Duodenal mucosa (tissue), 2 donors: ENCODE results near the gene ZNF292.

ENCODE experiments used
- H3K27ac ChIP-seq: one replicate; pipeline ENCODE4 v1.7.0; 2013; ENCODE audit warnings: low read depth, low read length
- H3K27me3 ChIP-seq, 2 donors: one replicate each; pipeline ENCODE4 v1.7.0; 2013; ENCODE audit warnings: low read length in 2 of 2, control low read depth in 1 of 2; ENCODE audit not compliant: insufficient read depth in 2 of 2, control insufficient read depth in 1 of 2
- H3K36me3 ChIP-seq, 2 donors: one replicate each; pipeline ENCODE4 v1.7.0; 2013; ENCODE audit warnings: low read length in 2 of 2, control low read depth in 1 of 2; ENCODE audit not compliant: insufficient read depth in 2 of 2, control insufficient read depth in 1 of 2
- H3K4me1 ChIP-seq, 2 donors: one replicate each; pipeline ENCODE4 v1.7.0; 2013; ENCODE audit warnings: low read length in 2 of 2, control low read depth in 1 of 2; ENCODE audit not compliant: insufficient read depth in 2 of 2, control insufficient read depth in 1 of 2
- H3K4me3 ChIP-seq, 2 donors: one replicate each; pipeline ENCODE4 v1.7.0; 2013; ENCODE audit warnings: low read length in 2 of 2, low read depth in 1 of 2
- H3K9ac ChIP-seq, 2 donors: one replicate each; pipeline ENCODE4 v1.7.0; 2013; ENCODE audit warnings: low read length in 2 of 2, low read depth in 1 of 2
- H3K9me3 ChIP-seq, 2 donors: one replicate each; pipeline ENCODE4 v1.7.0; 2013; ENCODE audit warnings: low read length in 2 of 2, control low read depth in 1 of 2; ENCODE audit not compliant: control insufficient read depth in 1 of 2

Gene ZNF292

GRCh38 chr6:87209812-87210211 is 54.4 kb downstream of the ZNF292 start:
- Histone ChIP-seq H3K9ac (no peak overlapping the region), H3K4me1 (peaks cover 0 to 14% of the 10 kb centered on the region in 2 donors), H3K4me3 (no peak overlapping the region), H3K36me3 (peaks cover 0 to 6% of the 10 kb centered on the region in 2 donors), H3K27ac (no peak overlapping the region), H3K9me3 (no peaks in the 10 kb centered on the region), H3K27me3 (no peaks in the 10 kb centered on the region)

GRCh38 chr6:87210979-87211378 is 55.6 kb downstream of the ZNF292 start:
- peaks cover 0 to 14% of the 10 kb centered on the region in 2 donors for H3K4me1 ChIP-seq
- no peak overlapping the region for H3K27ac ChIP-seq
- H3K27me3 ChIP-seq: no peaks in the 10 kb centered on the region
- peaks cover 0 to 2% of the 10 kb centered on the region in 2 donors for H3K36me3 ChIP-seq
- H3K9me3 ChIP-seq: no peaks in the 10 kb centered on the region
- no peak overlapping the region for H3K4me3 ChIP-seq
- no peak overlapping the region for H3K9ac ChIP-seq

GRCh38 chr6:87212596-87212995 is 57.2 kb downstream of the ZNF292 start:
- H3K9ac ChIP-seq: no peak overlapping the region
- H3K27me3 ChIP-seq: no peaks in the 10 kb centered on the region
- peaks cover 0 to 14% of the 10 kb centered on the region in 2 donors for H3K4me1 ChIP-seq
- H3K27ac ChIP-seq: no peak overlapping the region
- H3K4me3 ChIP-seq: no peak overlapping the region
- H3K9me3 ChIP-seq: no peaks in the 10 kb centered on the region
- peaks cover 0 to 6% of the 10 kb centered on the region in 2 donors for H3K36me3 ChIP-seq

- no peak overlapping the region for H3K4me3 ChIP-seq
- H3K9me3 ChIP-seq: no peaks in the 10 kb centered on the region
- no peaks in the 10 kb centered on the region for H3K27me3 ChIP-seq
- no peak overlapping the region for H3K9ac ChIP-seq
- H3K36me3 ChIP-seq: peaks cover under 1 to 6% of the 10 kb centered on the region in 2 donors
- H3K27ac ChIP-seq: no peak overlapping the region
- peaks cover 0 to 14% of the 10 kb centered on the region in 2 donors for H3K4me1 ChIP-seq
Measured at GRCh38 chr6:87213364-87213763, 58.0 kb downstream of the ZNF292 start.

- no peak overlapping the region for H3K9ac ChIP-seq
- no peak overlapping the region for H3K27ac ChIP-seq
- H3K9me3 ChIP-seq: no peaks in the 10 kb centered on the region
- H3K4me1 ChIP-seq: peaks cover 0 to 14% of the 10 kb centered on the region in 2 donors
- no peak overlapping the region for H3K4me3 ChIP-seq
- H3K36me3 ChIP-seq: peaks cover 6 to 8% of the 10 kb centered on the region in 2 donors
- H3K27me3 ChIP-seq: no peaks in the 10 kb centered on the region
Measured at GRCh38 chr6:87214831-87215230, 59.5 kb downstream of the ZNF292 start.

- H3K36me3 ChIP-seq: peaks cover 21 to 31% of the 10 kb centered on the region in 2 donors
- H3K27me3 ChIP-seq: no peaks in the 10 kb centered on the region
- no peaks in the 10 kb centered on the region for H3K4me1 ChIP-seq
- no peak overlapping the region for H3K4me3 ChIP-seq
- H3K9me3 ChIP-seq: no peaks in the 10 kb centered on the region
- no peak overlapping the region for H3K9ac ChIP-seq
- no peak overlapping the region for H3K27ac ChIP-seq
Measured at GRCh38 chr6:87220997-87221396, 65.6 kb downstream of the ZNF292 start.

GRCh38 chr6:87222676-87223075 is 67.3 kb downstream of the ZNF292 start:
- H3K27ac ChIP-seq: no peak overlapping the region
- no peaks in the 10 kb centered on the region for H3K9me3 ChIP-seq
- no peaks in the 10 kb centered on the region for H3K4me1 ChIP-seq
- H3K36me3 ChIP-seq: peaks cover 16 to 34% of the 10 kb centered on the region in 2 donors
- no peak overlapping the region for H3K4me3 ChIP-seq
- H3K27me3 ChIP-seq: no peaks in the 10 kb centered on the region
- H3K9ac ChIP-seq: no peak overlapping the region

- Histone ChIP-seq H3K27me3 (no peaks in the 10 kb centered on the region), H3K4me3 (no peak overlapping the region), H3K36me3 (peaks cover 16 to 30% of the 10 kb centered on the region in 2 donors), H3K4me1 (no peaks in the 10 kb centered on the region), H3K9ac (no peak overlapping the region), H3K27ac (no peak overlapping the region), H3K9me3 (no peaks in the 10 kb centered on the region)
Measured at GRCh38 chr6:87224971-87225370, 69.6 kb downstream of the ZNF292 start.

GRCh38 chr6:87225511-87225910 is 70.1 kb downstream of the ZNF292 start:
- Histone ChIP-seq H3K9ac (no peak overlapping the region), H3K4me1 (no peaks in the 10 kb centered on the region), H3K27me3 (no peaks in the 10 kb centered on the region), H3K36me3 (peaks cover 16 to 31% of the 10 kb centered on the region in 2 donors), H3K4me3 (no peak overlapping the region), H3K27ac (no peak overlapping the region), H3K9me3 (no peaks in the 10 kb centered on the region)

- H3K4me3 ChIP-seq: no peak overlapping the region
- H3K27me3 ChIP-seq: no peaks in the 10 kb centered on the region
Measured at GRCh38 chr6:87225937-87226336, 70.6 kb downstream of the ZNF292 start.

GRCh38 chr6:87230801-87231200 is 75.4 kb downstream of the ZNF292 start:
- H3K9me3 ChIP-seq: no peaks in the 10 kb centered on the region
- H3K4me3 ChIP-seq: no peak overlapping the region
- H3K4me1 ChIP-seq: peaks cover under 1 to 2% of the 10 kb centered on the region in 2 donors
- H3K27ac ChIP-seq: no peak overlapping the region
- H3K27me3 ChIP-seq: no peaks in the 10 kb centered on the region
- H3K9ac ChIP-seq: no peak overlapping the region
- H3K36me3 ChIP-seq: peaks cover 5 to 10% of the 10 kb centered on the region in 2 donors

More at GRCh38 chr6:87225937-87226336, 70.6 kb downstream of the ZNF292 start:
- Histone ChIP-seq H3K27ac (no peak overlapping the region), H3K9me3 (no peaks in the 10 kb centered on the region), H3K36me3 (peaks cover 16 to 31% of the 10 kb centered on the region in 2 donors), H3K9ac (no peak overlapping the region), H3K4me1 (no peaks in the 10 kb centered on the region)
